HEK293 (cell line): Measurements from ENCODE around the gene HS3ST6.
A peak's percentile ranks its signal among the peaks of the same experiment; 100 is the strongest.

Source experiments
- CTCF ChIA-PET: fragments of 350-600 bp; formaldehyde crosslinking; extraction: SDS; loops from one replicate; lab custom pipeline; 2021; ENCODE audit warnings: antibody characterized with exemption; lab: Yijun Ruan, JAX
- POLR2A ChIA-PET: fragments of 300-600 bp; formaldehyde crosslinking; extraction: SDS; loops from one replicate; lab custom pipeline; 2020; ENCODE audit warnings: antibody characterized with exemption, inconsistent platforms; lab: Yijun Ruan, JAX
- H3K27ac ChIP-seq: fragments of 200-500 bp; sonication (Bioruptor generic); 2 replicates; pipeline ENCODE4 v1.5.1; 2014; ENCODE audit warnings: low read depth, low read length, control low read depth, inconsistent platforms; ENCODE audit errors: extremely low read depth
- H3K36me3 ChIP-seq, 2 experiments: fragments of 200-500 bp in 1 of 2; sonication (Bioruptor generic) in 1 of 2; 1 replicate in 1 of 2; 2 replicates in 1 of 2; pipeline ENCODE4 v1.5.1; 2014 to 2017; ENCODE audit warnings: inconsistent platforms in 2 of 2, low read length in 2 of 2; ENCODE audit not compliant: control insufficient read depth in 2 of 2, insufficient read depth in 1 of 2
- H3K4me1 ChIP-seq: fragments of 200-500 bp; sonication (Bioruptor generic); 2 replicates; pipeline ENCODE4 v1.5.1; 2014; ENCODE audit warnings: mild to moderate bottlenecking, low read length, inconsistent platforms; ENCODE audit not compliant: control insufficient read depth, insufficient read depth
- H3K4me3 ChIP-seq: 2 replicates; pipeline ENCODE4 v1.5.1; 2011; ENCODE audit warnings: low read depth, mild to moderate bottlenecking, control low read depth, low read length, moderate library complexity
- H3K9me3 ChIP-seq: fragments of 200-500 bp; sonication (Bioruptor generic); 2 replicates; pipeline ENCODE4 v1.5.1; 2014; ENCODE audit warnings: low read depth, low read length, inconsistent platforms; ENCODE audit not compliant: control insufficient read depth, insufficient read depth
- BCL11B ChIP-seq: fragments of 450-650 bp; formaldehyde crosslinking; IDR thresholded peaks from 2 replicates; pipeline ENCODE4 v1.5.1; 2016; ENCODE audit warnings: low read depth, missing biosample characterization, missing genetic modification characterization
- IKZF3 ChIP-seq: fragments of 450-650 bp; IDR thresholded peaks from 2 replicates; pipeline ENCODE4 v1.5.0; 2018; ENCODE audit warnings: missing biosample characterization, mild to moderate bottlenecking, missing genetic modification characterization, moderate library complexity
- KLF9 ChIP-seq: fragments of 450-650 bp; formaldehyde crosslinking; IDR thresholded peaks from 2 replicates; pipeline ENCODE4 v1.5.1; 2016; ENCODE audit warnings: missing biosample characterization, missing genetic modification characterization, low read depth
- ZBTB6 ChIP-seq: fragments of 450-650 bp; formaldehyde crosslinking; IDR thresholded peaks from 2 replicates; pipeline ENCODE4 v1.5.1; 2017; ENCODE audit warnings: missing biosample characterization, missing genetic modification characterization
- ZFHX2 ChIP-seq: fragments of 450-650 bp; formaldehyde crosslinking; conservative IDR thresholded peaks from 2 replicates; pipeline ENCODE4 v1.5.1; 2016; ENCODE audit warnings: missing biosample characterization, missing genetic modification characterization
- ZNF121 ChIP-seq: fragments of 450-650 bp; formaldehyde crosslinking; IDR thresholded peaks from 2 replicates; pipeline ENCODE4 v1.5.1; 2016; ENCODE audit warnings: missing biosample characterization, missing genetic modification characterization
- ZNF600 ChIP-seq: fragments of 450-650 bp; formaldehyde crosslinking; IDR thresholded peaks from 2 replicates; pipeline ENCODE4 v1.5.1; 2016; ENCODE audit warnings: missing biosample characterization, missing genetic modification characterization
- ZNF626 ChIP-seq: fragments of 450-650 bp; sonication (Bioruptor Pico); formaldehyde crosslinking; IDR thresholded peaks from 2 replicates; pipeline ENCODE4 v1.5.1; 2018; ENCODE audit warnings: missing biosample characterization, missing genetic modification characterization, inconsistent platforms
- ZNF660 ChIP-seq: fragments of 450-650 bp; IDR thresholded peaks from 2 replicates; pipeline ENCODE4 v1.5.1; 2018; ENCODE audit warnings: missing biosample characterization, mild to moderate bottlenecking, missing genetic modification characterization
- ZNF704 ChIP-seq: fragments of 450-650 bp; formaldehyde crosslinking; IDR thresholded peaks from 2 replicates; pipeline ENCODE4 v1.5.1; 2016; ENCODE audit warnings: missing biosample characterization, missing genetic modification characterization
- ZXDB ChIP-seq: fragments of 450-650 bp; formaldehyde crosslinking; IDR thresholded peaks from 2 replicates; pipeline ENCODE4 v1.5.1; 2016; ENCODE audit warnings: missing biosample characterization, missing genetic modification characterization
- TF ChIP-seq, protein P1 (sequence below): fragments of 450-650 bp; formaldehyde crosslinking; IDR thresholded peaks from 2 replicates; pipeline ENCODE4 v1.5.1; 2016; ENCODE audit warnings: missing biosample characterization, missing genetic modification characterization
- TF ChIP-seq, protein P2 (sequence below): fragments of 450-650 bp; formaldehyde crosslinking; IDR thresholded peaks from 2 replicates; pipeline ENCODE4 v1.5.1; 2016; ENCODE audit warnings: missing biosample characterization, missing genetic modification characterization

The HS3ST6 gene

DNA sequence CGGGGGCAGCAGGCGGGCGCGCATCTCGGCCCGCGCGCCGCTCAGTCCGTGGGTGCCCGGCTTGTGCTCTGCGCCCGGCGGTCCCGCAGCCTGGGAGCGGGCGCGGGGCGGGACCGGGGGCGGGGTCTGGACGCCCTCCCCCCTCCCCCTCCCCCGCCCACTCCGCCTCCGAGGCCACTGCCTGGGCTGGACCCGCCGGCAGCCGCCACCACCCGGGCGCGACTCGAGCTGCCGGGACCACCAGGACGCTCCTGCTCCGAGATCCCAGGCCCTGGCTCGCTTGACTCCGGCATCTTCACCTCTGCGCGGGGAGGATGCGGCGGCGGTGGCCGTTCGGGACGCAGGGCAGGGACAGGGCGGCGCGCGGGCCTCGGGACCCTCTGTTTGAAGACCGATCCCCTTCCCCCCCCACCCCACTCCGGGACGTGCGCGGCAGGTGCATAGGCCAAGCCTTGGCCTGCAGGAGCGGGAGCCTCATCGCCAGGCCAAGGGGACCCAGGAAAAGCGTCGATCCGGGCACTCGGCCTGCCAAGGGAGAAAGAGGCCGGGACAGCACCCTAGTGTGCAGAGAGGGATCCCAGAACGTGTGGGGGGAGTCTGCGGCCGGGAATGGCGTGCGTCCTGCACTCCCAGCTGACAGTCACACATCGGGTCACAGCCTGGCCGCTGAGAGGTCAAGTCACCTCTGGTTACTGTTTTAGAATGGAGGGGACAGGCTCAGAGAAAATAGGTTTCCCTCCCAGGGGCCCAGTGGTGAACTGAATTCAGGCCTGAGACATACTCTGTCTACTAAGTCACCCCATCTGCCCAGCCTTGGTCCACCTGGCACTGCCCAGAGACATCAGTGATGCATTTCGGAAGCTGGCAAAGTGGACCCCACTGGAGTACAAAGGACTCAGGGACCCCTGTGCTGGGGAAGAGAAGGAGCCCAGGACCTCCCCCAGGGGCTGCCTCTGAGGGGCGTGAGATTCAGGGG lies at the start of gene HS3ST6:
TSS of gene HS3ST6 (minus strand) at position 65 of the 976 bp plus-strand sequence. CDS start 92 bp downstream, outside the sequence.
- Histone ChIP-seq H3K36me3 (no peaks in the 10 kb centered on the region), H3K9me3 (no peaks in the 10 kb centered on the region), H3K4me3 (no peak within 1 kb of the TSS)
- TF ChIP-seq KLF9 (tag by site-specific recombination): 0 out of 2 replicates have a peak, but pooled peaks have one; percentile 18
- 0 out of 2 replicates have a peak, but pooled peaks have one; percentile 25 for TF ChIP-seq ZNF600
- no peak for TF ChIP-seq ZNF626 (tag by site-specific recombination)
- TF ChIP-seq ZBTB6 (tag by site-specific recombination): no peak
- peak; percentile 29; the same call in 1 of the 2 replicates for TF ChIP-seq ZFHX2 (tag by site-specific recombination)
- TF ChIP-seq, all 188 proteins: peak for 3
- no peaks in the 10 kb centered on the region; the same call in 1 of the 2 replicates for H3K4me1 ChIP-seq
- CTCF ChIA-PET: interaction anchor here (1.6 kb wide), 1 partner anchor 18 kb away, joined by 4 read pairs; no protein-coding TSS in a partner anchor
- POLR2A ChIA-PET: no interaction called here
- H3K27ac ChIP-seq: no peak within 1 kb of the TSS

DNA sequence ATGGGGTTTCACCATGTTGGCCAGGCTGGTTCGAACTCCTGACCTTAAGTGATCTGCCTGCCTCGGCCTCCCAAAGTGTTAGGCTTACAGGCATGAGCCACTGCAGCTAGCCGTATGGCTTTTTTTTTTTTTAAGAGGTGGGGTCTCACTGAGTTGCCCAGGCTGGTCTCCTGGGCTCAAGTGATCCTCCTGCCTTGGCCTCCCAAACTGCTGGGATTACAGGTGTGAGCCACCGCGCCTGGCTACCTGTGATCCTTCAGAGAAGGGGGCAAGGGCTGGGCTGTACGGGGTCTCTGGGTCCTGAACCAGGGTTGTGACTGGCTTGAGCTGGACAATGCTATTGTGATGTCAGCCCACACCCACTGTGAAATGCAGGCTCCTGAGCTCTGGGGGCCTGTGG lies 48.2 kb upstream of the HS3ST6 start, which contains the start of gene RNF151:
TSS of gene RNF151 (plus strand) at position 397 of the 400 bp plus-strand sequence. CDS start 26 bp downstream, outside the sequence.
- POLR2A ChIA-PET: interaction anchor here (2.1 to 2.6 kb wide), 2 partner anchors 12 to 23 kb away, joined by 33 to 76 read pairs; partner anchors contain the start of genes MSRB1 and NOXO1
- CTCF ChIA-PET: interaction anchor here (0.8 kb wide), 1 partner anchor 14 kb away, joined by 3 read pairs; no protein-coding TSS in a partner anchor

DNA sequence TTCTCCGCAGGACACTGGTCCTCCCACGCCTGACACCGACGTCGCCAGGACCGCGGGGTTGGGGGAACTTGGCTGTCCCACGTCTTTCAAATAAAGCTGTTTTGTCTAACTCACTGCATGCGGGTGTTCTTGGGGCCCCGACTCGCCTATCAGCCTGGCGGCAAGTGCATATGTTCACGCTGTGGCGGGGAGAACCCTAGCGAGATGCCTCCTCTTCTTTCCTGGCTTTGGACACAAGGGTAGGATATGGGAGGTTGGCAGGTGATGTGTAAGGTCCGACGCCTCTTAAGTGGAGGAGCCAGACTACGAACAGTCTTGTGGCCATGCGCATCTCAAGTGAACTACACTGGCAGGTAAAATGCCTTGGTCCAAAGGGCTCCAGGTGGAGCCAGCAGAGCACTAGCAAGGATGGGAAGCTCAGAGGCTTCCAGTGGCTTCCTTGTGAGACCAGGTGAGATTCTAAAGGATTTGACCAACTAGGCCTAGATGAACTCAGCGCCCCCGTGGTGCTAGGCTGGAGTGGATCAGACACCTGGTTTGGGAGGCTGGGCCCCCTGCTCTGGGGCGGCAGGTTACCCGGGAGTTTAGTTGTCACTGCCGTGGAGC lies 47.3 kb upstream of the HS3ST6 start:
- H3K9me3 ChIP-seq: no peaks in the 10 kb centered on the region
- POLR2A ChIA-PET: interaction anchor here (0.6 to 2.7 kb wide), 39 partner anchors 10 to 1055 kb away, joined by 3 to 76 read pairs (median 6); partner anchors contain the start of genes E4F1, EME2, FAHD1 and GFER
- peak overlapping the region; percentile 100 for H3K27ac ChIP-seq
- CTCF ChIA-PET: interaction anchor here (0.6 to 1.0 kb wide), 3 partner anchors 15 to 154 kb away, joined by 3 read pairs; no protein-coding TSS in a partner anchor
- peaks cover 0 to 42% of the 10 kb centered on the region in 2 experiments; a peak in 1 of 3 replicates for H3K36me3 ChIP-seq
- TF ChIP-seq, protein P1, sequence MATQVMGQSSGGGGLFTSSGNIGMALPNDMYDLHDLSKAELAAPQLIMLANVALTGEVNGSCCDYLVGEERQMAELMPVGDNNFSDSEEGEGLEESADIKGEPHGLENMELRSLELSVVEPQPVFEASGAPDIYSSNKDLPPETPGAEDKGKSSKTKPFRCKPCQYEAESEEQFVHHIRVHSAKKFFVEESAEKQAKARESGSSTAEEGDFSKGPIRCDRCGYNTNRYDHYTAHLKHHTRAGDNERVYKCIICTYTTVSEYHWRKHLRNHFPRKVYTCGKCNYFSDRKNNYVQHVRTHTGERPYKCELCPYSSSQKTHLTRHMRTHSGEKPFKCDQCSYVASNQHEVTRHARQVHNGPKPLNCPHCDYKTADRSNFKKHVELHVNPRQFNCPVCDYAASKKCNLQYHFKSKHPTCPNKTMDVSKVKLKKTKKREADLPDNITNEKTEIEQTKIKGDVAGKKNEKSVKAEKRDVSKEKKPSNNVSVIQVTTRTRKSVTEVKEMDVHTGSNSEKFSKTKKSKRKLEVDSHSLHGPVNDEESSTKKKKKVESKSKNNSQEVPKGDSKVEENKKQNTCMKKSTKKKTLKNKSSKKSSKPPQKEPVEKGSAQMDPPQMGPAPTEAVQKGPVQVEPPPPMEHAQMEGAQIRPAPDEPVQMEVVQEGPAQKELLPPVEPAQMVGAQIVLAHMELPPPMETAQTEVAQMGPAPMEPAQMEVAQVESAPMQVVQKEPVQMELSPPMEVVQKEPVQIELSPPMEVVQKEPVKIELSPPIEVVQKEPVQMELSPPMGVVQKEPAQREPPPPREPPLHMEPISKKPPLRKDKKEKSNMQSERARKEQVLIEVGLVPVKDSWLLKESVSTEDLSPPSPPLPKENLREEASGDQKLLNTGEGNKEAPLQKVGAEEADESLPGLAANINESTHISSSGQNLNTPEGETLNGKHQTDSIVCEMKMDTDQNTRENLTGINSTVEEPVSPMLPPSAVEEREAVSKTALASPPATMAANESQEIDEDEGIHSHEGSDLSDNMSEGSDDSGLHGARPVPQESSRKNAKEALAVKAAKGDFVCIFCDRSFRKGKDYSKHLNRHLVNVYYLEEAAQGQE (tag by site-specific recombination): no peak
- TF ChIP-seq ZNF704 (tag by site-specific recombination) (no peak), ZFHX2 (tag by site-specific recombination) (peak; percentile 9; the same call in 1 of the 2 replicates), ZXDB (tag by site-specific recombination) (no peak), IKZF3 (tag by site-specific recombination) (no peak), BCL11B (tag by site-specific recombination) (0 out of 2 replicates have a peak, but pooled peaks have one; percentile 3)
- TF ChIP-seq, protein P2, sequence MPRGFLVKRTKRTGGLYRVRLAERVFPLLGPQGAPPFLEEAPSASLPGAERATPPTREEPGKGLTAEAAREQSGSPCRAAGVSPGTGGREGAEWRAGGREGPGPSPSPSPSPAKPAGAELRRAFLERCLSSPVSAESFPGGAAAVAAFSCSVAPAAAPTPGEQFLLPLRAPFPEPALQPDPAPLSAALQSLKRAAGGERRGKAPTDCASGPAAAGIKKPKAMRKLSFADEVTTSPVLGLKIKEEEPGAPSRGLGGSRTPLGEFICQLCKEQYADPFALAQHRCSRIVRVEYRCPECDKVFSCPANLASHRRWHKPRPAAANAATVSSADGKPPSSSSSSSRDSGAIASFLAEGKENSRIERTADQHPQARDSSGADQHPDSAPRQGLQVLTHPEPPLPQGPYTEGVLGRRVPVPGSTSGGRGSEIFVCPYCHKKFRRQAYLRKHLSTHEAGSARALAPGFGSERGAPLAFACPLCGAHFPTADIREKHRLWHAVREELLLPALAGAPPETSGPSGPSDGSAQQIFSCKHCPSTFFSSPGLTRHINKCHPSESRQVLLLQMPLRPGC: no peak
- peak overlapping the region; percentile 94 for H3K4me3 ChIP-seq
- H3K4me1 ChIP-seq: no peaks in the 10 kb centered on the region; the same call in 1 of the 2 replicates

More for the DNA sequence above, 48.2 kb upstream of the HS3ST6 start, which contains the start of gene RNF151:
- H3K4me3 ChIP-seq: peak within 1 kb of the TSS; percentile 94
- TF ChIP-seq ZNF121 (peak; percentile 91), ZNF660 (tag by site-specific recombination) (no peak)
- H3K27ac ChIP-seq: 0 out of 2 replicates have a peak within 1 kb of the TSS, but pooled peaks have one; percentile 100
- H3K9me3 ChIP-seq: no peaks in the 10 kb centered on the region
- peaks cover 0 to 36% of the 10 kb centered on the region in 2 experiments; a peak in 1 of 3 replicates for H3K36me3 ChIP-seq
- no peaks in the 10 kb centered on the region for H3K4me1 ChIP-seq
